ENCODE results near the gene CCT2.

CCT2 gene

DNA sequence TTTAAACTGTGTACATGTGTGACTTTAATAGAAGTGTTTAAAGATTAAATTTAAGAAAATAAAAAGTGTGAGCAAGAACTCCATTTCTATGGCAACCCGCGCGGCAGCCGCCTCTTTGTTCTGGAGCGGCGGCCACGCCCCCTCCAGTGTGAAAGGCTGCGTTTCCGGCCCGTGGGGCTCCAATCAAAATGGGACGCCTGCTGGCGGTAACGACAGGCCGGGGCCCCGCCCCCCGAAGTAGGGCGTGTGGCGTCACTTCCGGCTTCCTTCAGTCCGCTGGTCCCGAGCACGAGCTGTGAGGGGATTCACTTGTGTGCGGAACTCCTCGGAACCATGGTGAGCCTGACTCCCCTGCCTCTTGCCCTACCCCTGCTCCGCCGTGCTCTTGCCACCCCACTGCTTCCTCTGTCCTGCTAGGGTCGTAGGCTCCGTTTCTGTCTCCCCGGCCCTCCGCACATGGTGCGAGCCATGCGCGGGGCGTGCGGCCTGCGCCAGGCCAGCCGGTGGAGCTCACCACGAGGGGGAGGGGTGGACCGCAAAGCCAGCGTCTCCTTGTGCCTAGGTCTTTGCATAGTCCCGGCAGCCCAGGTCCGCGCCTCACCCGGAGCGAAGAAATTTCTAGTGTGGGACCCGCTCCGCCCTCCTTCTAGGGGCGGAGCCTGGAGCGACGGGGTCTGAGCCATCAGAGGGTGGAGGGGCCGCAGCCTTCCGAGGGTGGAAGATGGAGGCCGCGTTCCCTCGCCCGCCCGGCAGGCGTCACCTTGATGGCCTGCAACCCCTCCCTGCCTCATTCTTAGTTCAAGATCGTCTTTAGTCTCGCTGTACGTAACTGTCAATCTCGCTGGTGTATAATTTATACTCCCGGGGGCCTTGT is at the start of gene CCT2:
Gene CCT2 (plus strand): TSS at position 271 of the 874 bp plus-strand sequence. CDS start 63 bp downstream, at position 334.
- Histone ChIP-seq H2AFZ (ENCODE audit: low read depth, low read length) (peak within 1 kb of the TSS; percentile 35), H3K36me3 (ENCODE audit: insufficient read depth, low read length) (peaks cover 40% of the 10 kb centered on the region), H3K9me3 (ENCODE audit: low read length) (no peaks in the 10 kb centered on the region), H3K4me1 (ENCODE audit: insufficient read depth, low read length) (peaks cover 10% of the 10 kb centered on the region), H3K4me3 (ENCODE audit: low read length) (peak within 1 kb of the TSS; percentile 98), H3K27me3 (ENCODE audit: insufficient read depth, low read length) (no peaks in the 10 kb centered on the region)

DNA sequence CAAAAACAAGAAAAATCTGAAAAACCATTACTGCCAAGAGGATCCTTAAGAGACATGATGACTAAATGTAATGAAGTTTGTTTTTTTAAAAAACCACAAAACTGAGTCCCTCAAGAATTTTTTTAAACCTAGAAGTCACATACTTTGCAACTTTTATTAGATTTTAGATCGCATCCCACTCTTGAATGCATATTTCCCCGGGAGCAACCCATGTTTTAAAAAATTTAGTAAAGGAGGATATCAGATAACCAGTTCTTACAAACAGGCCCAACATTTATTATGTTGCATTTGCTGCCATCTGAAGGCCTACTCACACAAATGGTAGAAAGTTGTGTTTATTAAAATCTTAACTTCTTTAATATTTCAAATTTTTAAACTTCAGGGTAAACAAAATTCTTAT is 44.3 kb upstream of the CCT2 start:
- no peak overlapping the region for H2AFZ ChIP-seq (ENCODE audit: low read depth, low read length)
- no peaks in the 10 kb centered on the region for H3K27me3 ChIP-seq (ENCODE audit: insufficient read depth, low read length)
- peaks cover 3% of the 10 kb centered on the region for H3K4me1 ChIP-seq (ENCODE audit: insufficient read depth, low read length)
- peaks cover 17% of the 10 kb centered on the region for H3K36me3 ChIP-seq (ENCODE audit: insufficient read depth, low read length)
- H3K9me3 ChIP-seq (ENCODE audit: low read length), result peaks cover 8% of the 10 kb centered on the region
- no peak overlapping the region for H3K4me3 ChIP-seq (ENCODE audit: low read length)

- no peak overlapping the region for H2AFZ ChIP-seq (ENCODE audit: low read depth, low read length)
- peaks cover 15% of the 10 kb centered on the region for H3K36me3 ChIP-seq (ENCODE audit: insufficient read depth, low read length)
- no peak overlapping the region for H3K4me3 ChIP-seq (ENCODE audit: low read length)
- peaks cover 4% of the 10 kb centered on the region for H3K9me3 ChIP-seq (ENCODE audit: low read length)
- no peaks in the 10 kb centered on the region for H3K4me1 ChIP-seq (ENCODE audit: insufficient read depth, low read length)
- no peaks in the 10 kb centered on the region for H3K27me3 ChIP-seq (ENCODE audit: insufficient read depth, low read length)
Measured at GRCh38 chr12:69544087-69544486, 41.2 kb upstream of the CCT2 start.

DNA sequence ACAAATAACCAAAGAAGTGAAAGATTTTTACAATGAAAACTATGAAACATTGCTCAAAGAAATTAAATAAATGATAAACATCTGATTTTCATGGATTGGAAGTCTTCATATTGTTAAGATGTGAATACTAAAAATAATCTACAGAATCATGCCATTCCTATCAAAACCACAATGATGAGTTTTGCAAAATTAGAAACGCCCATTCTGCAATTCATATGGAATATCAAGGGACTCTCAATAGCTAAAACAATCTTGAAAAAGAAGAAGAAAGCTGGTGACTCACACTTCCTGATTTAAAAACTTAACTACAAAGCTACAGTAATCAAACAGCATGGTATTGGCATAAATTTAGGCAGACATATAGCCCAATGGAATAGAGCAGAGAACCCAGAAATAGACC is 40.2 kb upstream of the CCT2 start:
- Histone ChIP-seq H3K4me1 (ENCODE audit: insufficient read depth, low read length) (no peaks in the 10 kb centered on the region), H3K9me3 (ENCODE audit: low read length) (peaks cover 4% of the 10 kb centered on the region), H2AFZ (ENCODE audit: low read depth, low read length) (no peak overlapping the region), H3K27me3 (ENCODE audit: insufficient read depth, low read length) (no peaks in the 10 kb centered on the region), H3K36me3 (ENCODE audit: insufficient read depth, low read length) (peaks cover 15% of the 10 kb centered on the region), H3K4me3 (ENCODE audit: low read length) (no peak overlapping the region)

- Histone ChIP-seq H3K4me1 (ENCODE audit: insufficient read depth, low read length) (no peaks in the 10 kb centered on the region), H3K9me3 (ENCODE audit: low read length) (peaks cover 4% of the 10 kb centered on the region), H2AFZ (ENCODE audit: low read depth, low read length) (no peak overlapping the region), H3K27me3 (ENCODE audit: insufficient read depth, low read length) (no peaks in the 10 kb centered on the region), H3K4me3 (ENCODE audit: low read length) (no peak overlapping the region), H3K36me3 (ENCODE audit: insufficient read depth, low read length) (peaks cover 7% of the 10 kb centered on the region)
Measured at GRCh38 chr12:69546693-69547438, 38.4 kb upstream of the CCT2 start.

GRCh38 chr12:69548687-69549086 is 36.6 kb upstream of the CCT2 start:
- Histone ChIP-seq H3K27me3 (ENCODE audit: insufficient read depth, low read length) (no peaks in the 10 kb centered on the region), H2AFZ (ENCODE audit: low read depth, low read length) (no peak overlapping the region), H3K4me3 (ENCODE audit: low read length) (no peak overlapping the region), H3K36me3 (ENCODE audit: insufficient read depth, low read length) (no peaks in the 10 kb centered on the region), H3K4me1 (ENCODE audit: insufficient read depth, low read length) (no peaks in the 10 kb centered on the region), H3K9me3 (ENCODE audit: low read length) (peaks cover under 1% of the 10 kb centered on the region)

- H3K36me3 ChIP-seq (ENCODE audit: insufficient read depth, low read length), result no peaks in the 10 kb centered on the region
- H3K27me3 ChIP-seq (ENCODE audit: insufficient read depth, low read length), result no peaks in the 10 kb centered on the region
- H3K9me3 ChIP-seq (ENCODE audit: low read length), result no peaks in the 10 kb centered on the region
- no peaks in the 10 kb centered on the region for H3K4me1 ChIP-seq (ENCODE audit: insufficient read depth, low read length)
- H3K4me3 ChIP-seq (ENCODE audit: low read length), result no peak overlapping the region
- no peak overlapping the region for H2AFZ ChIP-seq (ENCODE audit: low read depth, low read length)
Measured at GRCh38 chr12:69550569-69551350, 34.5 kb upstream of the CCT2 start.

GRCh38 chr12:69553628-69554248 is 31.5 kb upstream of the CCT2 start:
- H3K4me1 ChIP-seq (ENCODE audit: insufficient read depth, low read length), result peaks cover 3% of the 10 kb centered on the region
- peaks cover 2% of the 10 kb centered on the region for H3K36me3 ChIP-seq (ENCODE audit: insufficient read depth, low read length)

DNA sequence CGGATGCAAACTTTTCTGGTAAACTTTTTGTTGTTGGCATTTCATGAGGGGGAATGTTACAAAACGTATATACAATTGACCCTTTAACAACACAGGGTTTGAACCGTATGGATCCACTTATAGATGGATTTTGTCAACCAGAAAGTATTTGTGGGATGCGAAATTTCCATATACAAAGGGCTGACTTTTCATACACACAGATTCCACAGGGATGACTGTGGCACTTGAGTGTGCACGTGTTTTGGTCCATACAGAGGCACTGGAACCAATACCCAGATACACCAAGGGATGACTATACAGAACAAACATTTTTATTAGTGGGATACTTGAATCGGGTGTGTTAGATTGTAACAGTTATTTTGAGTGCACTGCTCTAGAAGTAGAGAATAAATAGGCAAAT is 29.8 kb upstream of the CCT2 start:
- peaks cover 3% of the 10 kb centered on the region for H3K4me1 ChIP-seq (ENCODE audit: insufficient read depth, low read length)
- H3K4me3 ChIP-seq (ENCODE audit: low read length), result no peak overlapping the region
- H3K36me3 ChIP-seq (ENCODE audit: insufficient read depth, low read length), result peaks cover 2% of the 10 kb centered on the region
- H3K27me3 ChIP-seq (ENCODE audit: insufficient read depth, low read length), result no peaks in the 10 kb centered on the region
- no peaks in the 10 kb centered on the region for H3K9me3 ChIP-seq (ENCODE audit: low read length)
- no peak overlapping the region for H2AFZ ChIP-seq (ENCODE audit: low read depth, low read length)

More at GRCh38 chr12:69553628-69554248, 31.5 kb upstream of the CCT2 start:
- Histone ChIP-seq H3K27me3 (ENCODE audit: insufficient read depth, low read length) (no peaks in the 10 kb centered on the region), H3K4me3 (ENCODE audit: low read length) (no peak overlapping the region), H3K9me3 (ENCODE audit: low read length) (no peaks in the 10 kb centered on the region), H2AFZ (ENCODE audit: low read depth, low read length) (no peak overlapping the region)

- Histone ChIP-seq H3K4me3 (ENCODE audit: low read length) (no peak overlapping the region), H3K9me3 (ENCODE audit: low read length) (no peaks in the 10 kb centered on the region), H3K36me3 (ENCODE audit: insufficient read depth, low read length) (peaks cover 2% of the 10 kb centered on the region), H2AFZ (ENCODE audit: low read depth, low read length) (no peak overlapping the region), H3K4me1 (ENCODE audit: insufficient read depth, low read length) (peaks cover 3% of the 10 kb centered on the region), H3K27me3 (ENCODE audit: insufficient read depth, low read length) (no peaks in the 10 kb centered on the region)
Measured at GRCh38 chr12:69556383-69556782, 28.9 kb upstream of the CCT2 start.

- Histone ChIP-seq H3K4me3 (ENCODE audit: low read length) (no peak overlapping the region), H3K27me3 (ENCODE audit: insufficient read depth, low read length) (no peaks in the 10 kb centered on the region), H2AFZ (ENCODE audit: low read depth, low read length) (no peak overlapping the region), H3K4me1 (ENCODE audit: insufficient read depth, low read length) (no peaks in the 10 kb centered on the region), H3K9me3 (ENCODE audit: low read length) (no peaks in the 10 kb centered on the region), H3K36me3 (ENCODE audit: insufficient read depth, low read length) (peaks cover 25% of the 10 kb centered on the region)
Measured at GRCh38 chr12:69563166-69563762, 22.0 kb upstream of the CCT2 start.

DNA sequence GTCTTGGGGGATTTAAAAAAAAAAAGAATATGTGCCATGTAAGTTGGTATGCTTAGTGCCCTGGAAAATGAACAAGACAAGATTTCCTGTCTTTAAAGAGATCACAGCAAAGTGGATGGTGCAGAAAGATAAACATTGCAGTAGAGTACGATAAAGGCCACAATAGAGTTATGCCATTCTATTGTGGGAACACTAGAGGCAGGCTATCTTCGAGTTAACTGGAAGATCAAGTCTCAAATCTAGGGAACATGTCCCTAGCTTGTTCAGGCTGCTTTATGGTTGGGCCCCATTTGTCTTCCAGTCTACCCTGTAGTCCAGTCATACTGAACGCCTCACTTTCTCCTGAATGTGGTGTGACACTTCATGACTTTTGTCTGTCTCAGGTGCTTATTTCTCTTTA is 18.7 kb upstream of the CCT2 start:
- H3K36me3 ChIP-seq (ENCODE audit: insufficient read depth, low read length), result peaks cover 28% of the 10 kb centered on the region
- H3K27me3 ChIP-seq (ENCODE audit: insufficient read depth, low read length), result no peaks in the 10 kb centered on the region
- no peaks in the 10 kb centered on the region for H3K9me3 ChIP-seq (ENCODE audit: low read length)
- no peak overlapping the region for H3K4me3 ChIP-seq (ENCODE audit: low read length)
- H3K4me1 ChIP-seq (ENCODE audit: insufficient read depth, low read length), result no peaks in the 10 kb centered on the region
- H2AFZ ChIP-seq (ENCODE audit: low read depth, low read length), result no peak overlapping the region
